GM20000 (cell line): ENCODE data around the gene SUPT4H1.

Source experiments
- DNase-seq: peaks from one replicate; pipeline ENCODE4 v3.0.0; 2012; ENCODE audit warnings: low spot score
- CTCF ChIP-seq: IDR thresholded peaks from 2 replicates; pipeline ENCODE4 v1.5.1; 2012; ENCODE audit warnings: mild to moderate bottlenecking, control low read depth; ENCODE audit errors: extremely low read depth, missing control alignments

The SUPT4H1 gene

GRCh38 chr17:58353389-58353825 lies 1.4 kb upstream of the SUPT4H1 start:
- TF ChIP-seq CTCF = no peak
- DNase-seq = no peak

- DNase-seq = no peak
Measured at GRCh38 chr17:58352596-58353388, 791 bp upstream of the SUPT4H1 start.

GRCh38 chr17:58351182-58351581 lies 819 bp downstream of the SUPT4H1 start:
- DNase-seq = no peak

More at GRCh38 chr17:58352596-58353388, 791 bp upstream of the SUPT4H1 start:
- TF ChIP-seq CTCF = no peak

GRCh38 chr17:58348038-58348437 lies 4.0 kb downstream of the SUPT4H1 start:
- no peak for TF ChIP-seq CTCF
- no peak for DNase-seq

More at GRCh38 chr17:58351182-58351581, 819 bp downstream of the SUPT4H1 start:
- no peak for TF ChIP-seq CTCF

GRCh38 chr17:58345500-58345899 lies 6.5 kb downstream of the SUPT4H1 start:
- TF ChIP-seq CTCF = no peak

GRCh38 chr17:58344791-58345157 lies 7.2 kb downstream of the SUPT4H1 start:
- TF ChIP-seq CTCF = peak; percentile 56

More at GRCh38 chr17:58345500-58345899, 6.5 kb downstream of the SUPT4H1 start:
- no peak for DNase-seq

GRCh38 chr17:58344047-58344790 lies 7.8 kb downstream of the SUPT4H1 start:
- DNase-seq = peak; percentile 78

More at GRCh38 chr17:58344791-58345157, 7.2 kb downstream of the SUPT4H1 start:
- DNase-seq = no peak

More at GRCh38 chr17:58344047-58344790, 7.8 kb downstream of the SUPT4H1 start:
- no peak for TF ChIP-seq CTCF
